ENCODE measurements around the gene MAPK12. TPM values are rescaled to one million over a fixed set of nuclear protein-coding genes. Genes with fewer than 3 reads are reported as not detected.

Gene MAPK12
- total RNA-seq, 2 donors from 2014 or later = 2.0 to 2.6 TPM

DNA sequence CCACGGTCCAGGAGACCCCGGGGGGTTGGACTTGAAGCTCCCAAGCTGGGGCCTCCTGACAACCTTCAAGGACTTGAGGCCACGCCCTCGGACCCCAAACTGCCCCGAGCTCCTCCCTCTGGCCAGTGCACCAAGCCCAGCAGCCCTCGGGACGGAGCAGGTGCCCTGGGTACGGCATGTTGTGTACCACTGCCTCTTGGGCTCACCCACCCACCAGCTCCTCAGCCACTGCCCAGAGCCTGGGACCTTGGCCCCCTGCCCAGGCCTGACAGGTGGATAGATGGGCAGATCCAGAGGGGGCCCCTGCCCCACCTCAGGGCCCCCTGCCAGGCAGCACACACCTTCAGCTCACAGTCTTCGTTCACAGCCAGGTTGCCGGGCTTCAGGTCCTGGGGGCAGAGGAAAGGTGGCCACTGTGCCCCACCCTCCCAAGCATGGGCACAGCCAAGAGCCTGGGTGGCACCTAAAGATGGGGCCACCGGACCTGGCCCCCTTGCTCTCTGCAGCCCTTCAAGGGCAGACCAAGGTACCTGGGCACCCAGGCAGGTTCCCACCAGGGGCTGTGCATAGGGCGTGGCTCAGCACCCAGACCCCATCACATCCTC, 5.1 kb downstream of the MAPK12 start:
- H3K27ac ChIP-seq = no peak overlapping the region
- H3K4me3 ChIP-seq = no peak overlapping the region
- no peak overlapping the region for H3K9ac ChIP-seq (ENCODE audit: low read depth in 2 of 2, low read length in 2 of 2)
- no peak for DNase-seq
- intact Hi-C loops (cut with DNase I) = loop anchor here (10.0 kb wide), 1 partner anchor 248 kb away; the partner anchor contains the start of genes LMF2 and NCAPH2
- no peak for TF ChIP-seq CTCF (IDR thresholded peaks at IDR 0.05)
- H3K4me1 ChIP-seq = no peaks in the 10 kb centered on the region
- H3K27me3 ChIP-seq = peaks cover 12% of the 10 kb centered on the region
- no peaks in the 10 kb centered on the region for H3K36me3 ChIP-seq
- H3K9me3 ChIP-seq = no peaks in the 10 kb centered on the region

DNA sequence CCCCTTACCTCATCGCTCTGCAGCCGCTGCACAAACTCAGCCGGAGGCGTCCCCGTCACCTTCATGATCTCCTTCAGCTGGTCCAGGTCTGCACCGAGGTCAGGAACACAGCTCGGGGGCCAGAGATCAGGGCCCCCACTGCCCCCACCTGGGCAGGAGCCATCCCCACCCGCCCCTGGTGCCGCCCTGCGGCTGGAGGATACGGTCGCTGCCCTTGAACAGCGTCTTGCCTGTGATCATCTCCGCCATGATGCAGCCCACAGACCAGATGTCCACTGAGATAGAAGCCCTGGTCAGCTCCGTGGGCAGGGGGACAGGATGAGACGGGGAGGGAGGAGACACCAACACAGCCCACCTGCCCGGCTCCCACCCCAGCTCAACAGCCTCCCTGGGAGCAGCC, 5.9 kb downstream of the MAPK12 start:
- Histone ChIP-seq H3K4me1 (peaks cover 1% of the 10 kb centered on the region), H3K4me3 (no peak overlapping the region), H3K27ac (no peak overlapping the region), H3K36me3 (no peaks in the 10 kb centered on the region), H3K9ac (ENCODE audit: low read depth in 2 of 2, low read length in 2 of 2) (no peak overlapping the region), H3K27me3 (peaks cover 8% of the 10 kb centered on the region), H3K9me3 (no peaks in the 10 kb centered on the region)
- TF ChIP-seq CTCF (IDR thresholded peaks at IDR 0.05) = no peak
- DNase-seq = no peak
- intact Hi-C loops (cut with DNase I) = loop anchor here (10.0 kb wide), 1 partner anchor 249 kb away; the partner anchor contains the start of genes LMF2 and NCAPH2

DNA sequence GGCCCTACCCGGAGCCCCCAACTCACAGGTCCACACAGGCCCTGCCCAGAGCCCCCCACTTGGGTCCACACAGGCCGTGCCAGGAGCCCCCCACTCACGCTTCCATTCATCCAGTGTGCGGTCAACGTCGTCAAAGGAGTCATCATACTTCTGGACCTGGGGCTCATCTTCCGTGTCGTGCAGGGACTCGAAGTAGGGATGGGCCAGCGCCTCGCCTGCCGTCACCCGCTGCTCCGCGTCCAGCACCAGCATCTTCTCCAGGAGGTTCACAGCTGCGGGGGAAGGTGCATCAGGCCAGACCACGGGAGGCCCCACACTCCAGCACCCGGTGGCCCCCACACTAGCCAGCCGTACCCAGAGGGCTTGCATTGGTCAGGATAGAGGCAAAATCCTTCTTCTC, 6.4 kb downstream of the MAPK12 start:
- Histone ChIP-seq H3K27me3 (peaks cover 3% of the 10 kb centered on the region), H3K4me3 (no peak overlapping the region), H3K36me3 (no peaks in the 10 kb centered on the region), H3K27ac (no peak overlapping the region), H3K4me1 (peaks cover 6% of the 10 kb centered on the region), H3K9me3 (no peaks in the 10 kb centered on the region), H3K9ac (ENCODE audit: low read depth in 2 of 2, low read length in 2 of 2) (no peak overlapping the region)
- intact Hi-C loops (cut with DNase I) = loop anchor here (10.0 kb wide), 1 partner anchor 250 kb away; the partner anchor contains the start of genes LMF2 and NCAPH2
- DNase-seq = no peak
- TF ChIP-seq CTCF (IDR thresholded peaks at IDR 0.05) = no peak

GRCh38 chr22:50253941-50254340, 7.5 kb downstream of the MAPK12 start:
- H3K27ac ChIP-seq = no peak overlapping the region
- no peak for TF ChIP-seq CTCF (IDR thresholded peaks at IDR 0.05)
- H3K9ac ChIP-seq (ENCODE audit: low read depth in 2 of 2, low read length in 2 of 2) = no peak overlapping the region
- H3K27me3 ChIP-seq = peaks cover 1% of the 10 kb centered on the region
- no peaks in the 10 kb centered on the region for H3K36me3 ChIP-seq
- peaks cover 12% of the 10 kb centered on the region for H3K4me1 ChIP-seq
- no peak for DNase-seq
- intact Hi-C loops (cut with DNase I) = loop anchor here (5.0 to 10.0 kb wide), 2 partner anchors 88 to 251 kb away; partner anchors contain the start of genes LMF2, NCAPH2 and PPP6R2
- no peaks in the 10 kb centered on the region for H3K9me3 ChIP-seq
- H3K4me3 ChIP-seq = no peak overlapping the region

- intact Hi-C loops (cut with DNase I) = loop anchor here (5.0 to 10.0 kb wide), 2 partner anchors 89 to 252 kb away; partner anchors contain the start of genes LMF2, NCAPH2 and PPP6R2
Observed at GRCh38 chr22:50253046-50253915, 8.2 kb downstream of the MAPK12 start.

More at GRCh38 chr22:50253046-50253915, 8.2 kb downstream of the MAPK12 start:
- H3K4me3 ChIP-seq = no peak overlapping the region
- no peak for DNase-seq
- H3K36me3 ChIP-seq = no peaks in the 10 kb centered on the region
- no peak overlapping the region for H3K27ac ChIP-seq
- H3K27me3 ChIP-seq = no peaks in the 10 kb centered on the region
- H3K4me1 ChIP-seq = peaks cover 12% of the 10 kb centered on the region
- no peak for TF ChIP-seq CTCF (IDR thresholded peaks at IDR 0.05)
- H3K9me3 ChIP-seq = no peaks in the 10 kb centered on the region
- H3K9ac ChIP-seq (ENCODE audit: low read depth in 2 of 2, low read length in 2 of 2) = no peak overlapping the region

All from colonic mucosa (tissue), 4 donors.